ENCODE data around the gene SH3BP5. TPM values are rescaled to one million over a fixed set of nuclear protein-coding genes. Genes with fewer than 3 reads are reported as not detected.
A peak's percentile ranks its signal among the peaks of the same experiment; 100 is the strongest.

Gene SH3BP5
- total and polyA plus RNA-seq, 2 experiments from 2014 or later = 37.8 to 39.2 TPM

DNA sequence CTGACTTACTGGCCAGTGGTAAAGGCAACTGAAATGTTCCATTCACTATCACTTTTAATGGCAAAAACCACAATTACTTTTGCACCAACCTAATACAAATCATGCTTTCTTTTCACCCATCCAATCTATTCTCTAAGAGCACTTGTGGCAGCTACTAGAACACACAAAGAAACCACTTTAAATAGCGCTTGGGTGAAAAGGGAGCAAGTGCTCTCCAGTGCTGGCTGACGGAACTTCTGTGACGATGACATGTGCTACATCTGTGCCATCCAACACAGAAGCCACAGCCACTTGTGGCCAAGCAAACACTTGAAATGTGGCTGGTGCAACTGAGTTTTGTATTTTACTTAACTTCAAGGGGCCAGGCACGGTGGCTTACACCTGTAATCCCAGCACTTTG is 18.9 kb downstream of the SH3BP5 start:
- WGBS, 2 experiments (ENCODE audit: low coverage in 1 of 2, low lambda C conversion rate in 2 of 2, missing lambda C conversion rate in 2 of 2) = 79 to 83% methylated on average over 4 of the region's 4 CpGs
- Histone ChIP-seq H3K79me2 (ENCODE audit: insufficient read depth) (peaks cover 72% of the 10 kb centered on the region), H3K4me1 (ENCODE audit: insufficient read depth) (peaks cover 71% of the 10 kb centered on the region)

DNA sequence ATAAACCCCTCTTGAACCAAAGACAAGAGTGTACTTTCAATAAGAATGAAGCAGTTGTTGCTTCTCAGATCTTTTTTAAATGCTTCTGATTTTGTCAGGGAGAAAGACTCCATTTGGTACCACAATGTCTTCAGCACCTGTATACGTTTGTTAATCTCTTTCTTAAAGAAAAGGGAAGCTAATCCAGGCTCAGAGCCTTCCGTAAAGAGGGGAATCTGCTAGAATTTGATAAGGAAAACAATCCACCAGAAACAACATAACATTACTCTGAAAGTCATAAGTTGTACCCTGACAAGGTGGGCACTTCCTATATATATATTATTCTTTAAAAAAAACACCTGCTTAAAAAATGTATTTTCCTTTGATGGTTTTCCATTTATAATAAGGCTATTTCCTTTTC is 19.8 kb downstream of the SH3BP5 start:
- H3K79me2 ChIP-seq (ENCODE audit: insufficient read depth) = peaks cover 72% of the 10 kb centered on the region
- no peaks in the 10 kb centered on the region for H3K36me3 ChIP-seq (ENCODE audit: low read depth)
- H3K27me3 ChIP-seq (replicated peaks; ENCODE audit: insufficient read depth) = no peaks in the 10 kb centered on the region
- TF ChIP-seq EZH2 (IDR thresholded peaks at IDR 0.05; ENCODE audit: insufficient read depth, poor library complexity, severe bottlenecking) (no peak), EZH2phosphoT487 (IDR thresholded peaks at IDR 0.05; ENCODE audit: insufficient read depth, low read depth) (no peak)
- H3K9ac ChIP-seq = no peak overlapping the region
- peaks cover 62% of the 10 kb centered on the region for H3F3A ChIP-seq (ENCODE audit: insufficient read depth)
- no peaks in the 10 kb centered on the region for H3K9me2 ChIP-seq (ENCODE audit: insufficient read depth)
- in situ Hi-C loops (cut with MboI) = no loop called here
- no peak overlapping the region for H3K4me3 ChIP-seq
- H3K4me1 ChIP-seq (ENCODE audit: insufficient read depth) = peaks cover 63% of the 10 kb centered on the region
- H3K27ac ChIP-seq = no peak overlapping the region
- H2AFZ ChIP-seq = no peak overlapping the region
- H3K9me3 ChIP-seq (ENCODE audit: low read depth) = no peaks in the 10 kb centered on the region
- WGBS, 2 experiments (ENCODE audit: low coverage in 1 of 2, low lambda C conversion rate in 2 of 2, missing lambda C conversion rate in 2 of 2) = 61 to 73% methylated on average over 2 of the region's 2 CpGs
- H4K20me1 ChIP-seq (ENCODE audit: insufficient read depth) = no peaks in the 10 kb centered on the region
- H3K4me2 ChIP-seq (ENCODE audit: unreplicated experiment) = no peak overlapping the region
- DNase-seq = no peak

More for the DNA sequence above, 18.9 kb downstream of the SH3BP5 start:
- peaks cover 62% of the 10 kb centered on the region for H3F3A ChIP-seq (ENCODE audit: insufficient read depth)
- in situ Hi-C loops (cut with MboI) = no loop called here
- no peak overlapping the region for H3K9ac ChIP-seq
- no peak overlapping the region for H2AFZ ChIP-seq
- no peak for DNase-seq
- H3K4me3 ChIP-seq = no peak overlapping the region
- H3K9me3 ChIP-seq (ENCODE audit: low read depth) = no peaks in the 10 kb centered on the region
- TF ChIP-seq EZH2 (IDR thresholded peaks at IDR 0.05; ENCODE audit: insufficient read depth, poor library complexity, severe bottlenecking) = no peak
- no peak for TF ChIP-seq EZH2phosphoT487 (IDR thresholded peaks at IDR 0.05; ENCODE audit: insufficient read depth, low read depth)
- H3K36me3 ChIP-seq (ENCODE audit: low read depth) = no peaks in the 10 kb centered on the region
- H3K4me2 ChIP-seq (ENCODE audit: unreplicated experiment) = no peak overlapping the region
- H3K27me3 ChIP-seq (replicated peaks; ENCODE audit: insufficient read depth) = no peaks in the 10 kb centered on the region
- no peaks in the 10 kb centered on the region for H4K20me1 ChIP-seq (ENCODE audit: insufficient read depth)
- H3K9me2 ChIP-seq (ENCODE audit: insufficient read depth) = no peaks in the 10 kb centered on the region
- no peak overlapping the region for H3K27ac ChIP-seq

DNA sequence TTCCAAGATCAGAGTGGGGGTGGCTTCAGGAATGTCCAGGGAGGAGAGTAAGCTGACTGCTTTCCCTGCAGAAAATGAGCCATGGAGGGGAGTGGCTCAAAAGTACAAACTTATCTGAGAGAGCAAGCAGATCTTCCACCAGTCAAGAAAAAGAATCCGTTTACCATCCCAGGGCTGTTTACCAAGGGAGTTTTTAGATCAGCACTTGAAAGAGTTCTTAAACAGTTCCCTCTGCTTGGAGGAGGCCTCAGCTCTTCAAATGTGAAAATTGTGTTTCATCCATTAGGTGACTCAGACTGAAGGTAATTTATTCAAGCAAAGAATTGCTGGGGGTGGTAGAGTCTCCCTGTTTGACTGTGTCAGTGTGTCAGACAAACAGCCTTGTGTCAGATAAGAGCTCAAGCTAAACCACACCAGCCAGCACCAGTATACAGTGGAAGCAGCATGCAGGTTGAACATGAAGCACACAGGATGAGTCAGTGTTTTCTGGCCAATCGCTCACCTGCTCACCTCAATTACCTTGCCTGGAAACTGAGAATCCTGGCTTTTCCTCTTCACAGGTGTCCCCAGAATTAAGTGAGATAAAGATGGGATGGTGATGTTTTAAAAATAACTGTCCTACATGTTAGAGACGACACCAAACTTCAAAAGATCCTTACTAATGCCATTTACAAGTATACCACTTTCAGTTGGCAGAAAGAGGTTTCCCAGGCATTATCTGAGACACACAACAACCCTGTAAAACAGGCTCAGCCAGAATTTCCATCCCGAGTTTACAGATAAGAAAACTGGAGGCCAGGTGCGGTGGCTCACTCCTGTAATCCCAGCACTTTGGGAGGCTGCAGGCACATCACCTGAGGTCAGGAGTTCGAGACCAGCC is 21.7 kb downstream of the SH3BP5 start:
- peaks cover 44% of the 10 kb centered on the region for H3F3A ChIP-seq (ENCODE audit: insufficient read depth)
- DNase-seq = peak; percentile 83
- no peaks in the 10 kb centered on the region for H4K20me1 ChIP-seq (ENCODE audit: insufficient read depth)
- TF ChIP-seq EZH2 (IDR thresholded peaks at IDR 0.05; ENCODE audit: insufficient read depth, poor library complexity, severe bottlenecking) (no peak), EZH2phosphoT487 (IDR thresholded peaks at IDR 0.05; ENCODE audit: insufficient read depth, low read depth) (no peak)
- no peaks in the 10 kb centered on the region for H3K27me3 ChIP-seq (replicated peaks; ENCODE audit: insufficient read depth)
- no peaks in the 10 kb centered on the region for H3K9me2 ChIP-seq (ENCODE audit: insufficient read depth)
- no peaks in the 10 kb centered on the region for H3K9me3 ChIP-seq (ENCODE audit: low read depth)
- in situ Hi-C loops (cut with MboI) = no loop called here
- no peaks in the 10 kb centered on the region for H3K36me3 ChIP-seq (ENCODE audit: low read depth)
- peaks cover 47% of the 10 kb centered on the region for H3K4me1 ChIP-seq (ENCODE audit: insufficient read depth)
- H3K79me2 ChIP-seq (ENCODE audit: insufficient read depth) = peaks cover 84% of the 10 kb centered on the region
- H3K9ac ChIP-seq = peak overlapping the region; percentile 43
- peak overlapping the region; percentile 52 for H3K4me2 ChIP-seq (ENCODE audit: unreplicated experiment)
- peak overlapping the region; percentile 63 for H3K27ac ChIP-seq
- no peak overlapping the region; the same call in 1 of the 2 replicates for H3K4me3 ChIP-seq
- WGBS, 2 experiments (ENCODE audit: low coverage in 1 of 2, low lambda C conversion rate in 2 of 2, missing lambda C conversion rate in 2 of 2) = 60 to 69% methylated on average over 6 of the region's 6 CpGs
- H2AFZ ChIP-seq = 0 out of 2 replicates have a peak overlapping the region, but pooled peaks have one; percentile 30

DNA sequence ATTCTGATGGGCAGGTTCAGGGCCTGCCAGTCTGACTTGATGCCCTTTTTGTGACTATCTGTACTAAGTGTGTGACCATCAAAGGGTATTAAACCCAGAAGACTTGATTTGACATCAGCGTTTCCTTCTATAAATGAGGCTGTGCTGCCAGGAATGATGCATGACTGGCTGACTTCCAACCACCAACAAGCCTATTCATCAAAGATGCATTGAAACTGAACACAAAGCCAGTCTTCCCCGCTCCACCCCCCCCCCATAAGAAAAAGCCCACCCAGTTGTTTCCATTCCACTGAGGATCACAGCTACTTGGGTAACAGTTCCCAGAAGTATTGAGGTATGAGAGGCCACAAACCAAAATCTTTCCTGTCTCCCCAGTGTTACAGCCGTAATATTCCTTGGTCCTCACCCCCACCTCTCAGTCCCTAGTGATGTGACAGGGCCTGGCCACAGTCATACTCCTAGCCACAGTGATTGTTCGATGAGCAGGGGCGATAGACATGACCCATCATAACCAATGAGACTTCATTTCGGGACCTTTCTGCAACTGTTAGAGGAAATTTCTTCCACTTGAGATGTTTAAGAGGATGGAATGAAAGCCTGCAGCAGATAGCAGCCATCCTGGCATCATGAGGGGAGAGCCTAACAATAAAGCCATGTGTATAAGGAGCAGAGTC is 22.6 kb downstream of the SH3BP5 start:
- 57 to 68% methylated on average over 6 of the region's 6 CpGs for WGBS, 2 experiments (ENCODE audit: low coverage in 1 of 2, low lambda C conversion rate in 2 of 2, missing lambda C conversion rate in 2 of 2)
- H2AFZ ChIP-seq = no peak overlapping the region

More for the DNA sequence above, 22.6 kb downstream of the SH3BP5 start:
- Histone ChIP-seq H3F3A (ENCODE audit: insufficient read depth) (peaks cover 37% of the 10 kb centered on the region), H3K9me2 (ENCODE audit: insufficient read depth) (no peaks in the 10 kb centered on the region), H3K9me3 (ENCODE audit: low read depth) (no peaks in the 10 kb centered on the region), H3K4me3 (no peak overlapping the region; the same call in 1 of the 2 replicates), H3K27me3 (replicated peaks; ENCODE audit: insufficient read depth) (no peaks in the 10 kb centered on the region), H3K4me1 (ENCODE audit: insufficient read depth) (peaks cover 38% of the 10 kb centered on the region), H3K4me2 (ENCODE audit: unreplicated experiment) (peak overlapping the region; percentile 52), H3K36me3 (ENCODE audit: low read depth) (no peaks in the 10 kb centered on the region), H3K9ac (peak overlapping the region; percentile 43), H3K79me2 (ENCODE audit: insufficient read depth) (peaks cover 84% of the 10 kb centered on the region), H3K27ac (peak overlapping the region; percentile 63), H4K20me1 (ENCODE audit: insufficient read depth) (no peaks in the 10 kb centered on the region)
- TF ChIP-seq EZH2 (IDR thresholded peaks at IDR 0.05; ENCODE audit: insufficient read depth, poor library complexity, severe bottlenecking) (no peak), EZH2phosphoT487 (IDR thresholded peaks at IDR 0.05; ENCODE audit: insufficient read depth, low read depth) (no peak)
- peak; percentile 33 for DNase-seq
- in situ Hi-C loops (cut with MboI) = no loop called here
